Liver (tissue), 3 donors: ENCODE measurements around the gene ZNF701.

Source experiments
- ATF3 ChIP-seq: IDR thresholded peaks from 2 replicates; pipeline ENCODE4 v1.6.1; 2016; ENCODE audit warnings: antibody characterized with exemption
- CTCF ChIP-seq: fragments of 150-350 bp; IDR thresholded peaks from 2 replicates; pipeline ENCODE4 v1.5.1; 2017; ENCODE audit warnings: improper control_type of control experiment, low read depth, low read length; ENCODE audit not compliant: missing input control
- EGR1 ChIP-seq, 2 donors: IDR thresholded peaks; 2 replicates each; pipeline ENCODE4 v1.6.1; 2016 to 2018; ENCODE audit warnings: antibody characterized with exemption in 2 of 2, low read depth in 2 of 2
- HNF4G ChIP-seq: IDR thresholded peaks from 2 replicates; pipeline ENCODE4 v1.6.1; 2016; ENCODE audit warnings: antibody characterized with exemption
- MAX ChIP-seq: IDR thresholded peaks from 2 replicates; pipeline ENCODE4 v1.6.1; 2016; ENCODE audit warnings: antibody characterized with exemption
- REST ChIP-seq: IDR thresholded peaks from 2 replicates; pipeline ENCODE4 v1.6.1; 2016; ENCODE audit warnings: antibody characterized with exemption, mild to moderate bottlenecking
- YY1 ChIP-seq: IDR thresholded peaks from 2 replicates; pipeline ENCODE4 v1.6.1; 2016; ENCODE audit warnings: antibody characterized with exemption, mild to moderate bottlenecking
- ZBTB33 ChIP-seq: IDR thresholded peaks from 2 replicates; pipeline ENCODE4 v1.6.1; 2016; ENCODE audit warnings: antibody characterized with exemption
- donor health status: healthy.
- donor health status: healthy.

GRCh38 chr19:52601025-52601973, 31.2 kb downstream of the ZNF701 start:
- TF ChIP-seq CTCF, result peak; percentile 24
- no peak for TF ChIP-seq ZBTB33
- no peak for TF ChIP-seq ATF3
- peak; percentile 78 for TF ChIP-seq HNF4G
- TF ChIP-seq REST, result no peak
- peak; percentile 57 for TF ChIP-seq YY1
- TF ChIP-seq EGR1 (IDR thresholded peaks at IDR 0.05; ENCODE audit: low read depth in 2 of 2), result peak in 1 of 2 donors; percentile 44
- peak; percentile 31 for TF ChIP-seq MAX
